HG03571 (cell line): ENCODE results near the gene KIAA1328.

Source experiments
- ATAC-seq: cut with Tn5 transposase; IDR thresholded peaks from one replicate; pipeline ENCODE4 v1.9.1; 2021; ENCODE audit not compliant: unreplicated experiment

Gene KIAA1328

GRCh38 chr18:37188016-37188791, 359.3 kb downstream of the KIAA1328 start:
- no peak for ATAC-seq

DNA sequence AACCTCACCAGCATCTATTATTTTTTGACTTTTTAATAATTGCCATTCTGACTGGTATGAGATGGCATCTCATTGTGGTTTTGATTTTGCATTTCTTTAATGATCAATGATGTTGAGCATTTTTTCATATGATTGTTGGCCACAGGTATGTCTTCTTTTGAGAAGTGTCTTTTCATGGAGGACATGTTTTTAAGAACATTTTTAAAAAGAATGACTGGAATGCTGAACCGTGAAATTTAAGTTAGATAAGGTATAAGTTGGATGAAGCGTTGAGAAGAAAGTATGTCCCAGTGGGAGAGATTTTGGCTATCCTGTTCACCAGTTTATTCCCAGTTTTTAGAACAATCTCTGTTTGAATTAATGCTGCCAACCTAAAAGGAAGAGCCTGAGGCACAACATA, 370.8 kb downstream of the KIAA1328 start:
- no peak for ATAC-seq

GRCh38 chr18:37207343-37207742, 378.4 kb downstream of the KIAA1328 start:
- ATAC-seq: no peak

- ATAC-seq: no peak
Observed at GRCh38 chr18:37210781-37211180, 381.9 kb downstream of the KIAA1328 start.

DNA sequence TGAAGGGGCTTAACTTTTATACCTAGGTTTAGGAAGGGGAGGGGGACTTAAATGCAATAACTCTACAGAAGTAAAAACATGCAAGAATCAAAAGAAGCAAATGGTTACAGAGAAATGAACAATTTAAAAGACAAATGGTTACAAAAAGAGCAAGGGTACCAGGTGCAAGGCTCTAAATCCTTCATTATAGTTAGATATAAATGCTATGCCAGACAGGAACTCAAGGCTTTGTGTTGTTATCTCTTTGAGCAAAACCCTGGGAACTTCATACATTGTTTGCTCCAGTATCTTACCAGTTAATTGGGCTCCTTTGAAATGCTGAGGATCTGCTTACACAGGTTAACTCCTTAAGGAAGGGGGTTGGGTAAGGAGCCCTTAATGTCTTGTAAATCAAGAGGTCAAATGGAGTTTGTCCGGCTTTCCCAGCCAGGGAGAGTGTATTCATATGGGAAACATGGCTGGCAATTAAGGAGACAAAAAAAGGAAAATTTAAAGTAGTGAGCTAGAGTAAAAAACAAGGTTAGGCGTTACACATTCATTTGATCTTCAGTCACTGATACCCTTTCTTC, 389.2 kb downstream of the KIAA1328 start:
- ATAC-seq: no peak

- ATAC-seq: no peak
Observed at GRCh38 chr18:37219257-37219656, 390.3 kb downstream of the KIAA1328 start.

DNA sequence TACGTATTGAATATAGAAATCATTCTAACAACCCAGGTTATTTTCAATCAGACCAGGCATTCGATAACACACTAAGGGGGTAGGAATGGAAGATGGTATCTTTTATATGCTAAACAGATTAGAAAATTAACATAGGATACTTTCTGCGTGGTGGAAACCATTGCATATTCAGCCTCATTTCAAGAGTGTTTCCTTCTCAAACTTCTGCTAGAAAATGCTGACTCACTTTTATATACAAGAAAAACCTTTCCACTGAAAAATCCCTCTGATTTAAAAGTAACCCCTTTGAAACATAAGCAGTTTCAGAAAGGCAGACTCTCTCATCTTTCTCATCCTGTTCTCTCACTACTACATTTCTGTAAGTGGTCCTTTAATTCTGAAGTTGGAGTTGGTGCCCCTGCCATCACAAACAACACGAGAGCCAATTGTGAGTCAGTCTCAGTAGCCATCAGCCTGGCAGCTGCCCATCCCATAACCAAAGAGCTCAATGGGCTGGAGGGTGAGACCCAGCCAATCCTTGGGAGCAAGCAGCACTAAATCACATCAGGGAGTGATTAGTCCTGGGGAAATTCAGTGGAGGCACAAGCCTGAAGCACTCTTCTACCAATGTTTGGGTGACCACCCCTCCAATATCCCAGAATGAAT, 393.5 kb downstream of the KIAA1328 start:
- ATAC-seq: no peak

DNA sequence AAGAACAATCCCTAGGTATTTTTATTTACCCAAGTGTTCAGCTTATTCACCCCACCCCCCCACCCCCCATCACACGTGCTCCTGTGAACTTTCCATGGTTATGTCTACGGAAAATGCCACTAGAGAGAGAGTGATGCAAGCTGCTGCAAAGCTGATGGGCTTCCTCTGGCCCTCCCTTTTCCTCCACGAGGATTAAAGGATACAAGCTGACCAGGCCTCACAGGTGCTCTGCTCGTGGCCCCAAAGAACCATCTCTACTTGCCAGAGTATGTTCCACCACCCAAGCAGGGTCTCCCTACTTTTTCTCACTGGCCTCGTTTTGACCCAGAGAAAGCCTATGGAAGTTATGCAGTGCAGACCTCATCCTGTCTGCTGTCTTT, 394.1 kb downstream of the KIAA1328 start:
- ATAC-seq: no peak

DNA sequence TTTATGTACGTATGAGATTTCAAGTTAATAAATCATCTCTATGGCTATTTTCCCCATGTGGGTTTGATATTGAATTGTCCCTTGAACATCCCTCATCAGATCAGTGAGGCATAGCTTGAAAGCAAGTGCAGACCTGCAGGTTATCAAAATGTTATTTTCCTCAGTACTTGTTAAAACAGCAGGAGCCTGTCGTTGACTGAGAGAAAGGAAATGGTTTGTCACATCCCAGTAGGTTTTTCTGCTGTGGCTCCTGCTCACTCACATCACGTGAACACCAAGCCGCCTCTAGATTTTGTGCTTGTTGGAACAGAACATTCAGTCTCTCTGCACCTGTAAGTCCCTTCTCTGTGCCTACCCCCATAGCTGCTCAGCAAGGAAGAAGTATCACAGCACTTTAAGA, 396.4 kb downstream of the KIAA1328 start:
- no peak for ATAC-seq

GRCh38 chr18:37230768-37231167, 401.8 kb downstream of the KIAA1328 start:
- no peak for ATAC-seq

DNA sequence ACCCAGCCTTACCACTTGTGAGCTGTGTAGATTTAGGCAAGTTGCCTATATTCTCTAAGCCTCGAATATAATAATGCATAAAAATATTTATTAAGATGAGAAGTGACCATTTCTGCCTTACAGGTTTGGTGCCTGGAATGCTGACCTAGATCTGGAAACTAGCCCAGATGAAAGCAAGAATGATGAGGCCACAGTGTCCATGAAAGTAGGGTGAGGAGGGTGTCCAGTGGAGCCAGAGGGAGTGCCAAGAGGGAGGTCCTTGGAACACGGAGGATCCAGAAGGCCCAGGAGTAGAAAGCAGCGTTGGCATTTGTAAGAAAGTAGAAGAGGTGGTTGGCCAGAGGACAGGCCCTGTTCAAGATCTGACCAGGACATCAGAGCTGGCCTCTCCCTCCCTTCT, 402.3 kb downstream of the KIAA1328 start:
- ATAC-seq: no peak

DNA sequence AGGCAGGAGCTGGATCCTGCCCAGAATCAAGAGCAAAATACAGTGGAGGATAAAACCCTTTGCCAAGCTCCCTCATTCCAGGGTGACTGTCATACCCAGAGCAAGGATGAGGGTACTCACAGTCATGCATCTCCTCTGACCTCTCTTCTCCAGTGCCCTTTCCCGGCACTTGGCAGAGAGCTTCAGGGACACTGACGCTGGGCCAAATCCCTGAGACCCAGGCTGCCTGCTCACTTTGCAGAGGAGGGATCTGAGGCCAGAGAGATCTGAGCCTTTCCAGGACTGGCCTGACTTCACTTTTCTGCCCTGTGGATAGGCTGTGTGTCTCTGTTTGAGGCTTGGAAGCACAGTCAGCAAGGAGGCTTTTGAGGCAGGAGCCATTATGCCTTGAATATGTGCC, 406.7 kb downstream of the KIAA1328 start:
- no peak for ATAC-seq

- no peak for ATAC-seq
Observed at GRCh38 chr18:37238282-37239108, 409.6 kb downstream of the KIAA1328 start.

GRCh38 chr18:37242091-37242490, 413.2 kb downstream of the KIAA1328 start:
- ATAC-seq: no peak

DNA sequence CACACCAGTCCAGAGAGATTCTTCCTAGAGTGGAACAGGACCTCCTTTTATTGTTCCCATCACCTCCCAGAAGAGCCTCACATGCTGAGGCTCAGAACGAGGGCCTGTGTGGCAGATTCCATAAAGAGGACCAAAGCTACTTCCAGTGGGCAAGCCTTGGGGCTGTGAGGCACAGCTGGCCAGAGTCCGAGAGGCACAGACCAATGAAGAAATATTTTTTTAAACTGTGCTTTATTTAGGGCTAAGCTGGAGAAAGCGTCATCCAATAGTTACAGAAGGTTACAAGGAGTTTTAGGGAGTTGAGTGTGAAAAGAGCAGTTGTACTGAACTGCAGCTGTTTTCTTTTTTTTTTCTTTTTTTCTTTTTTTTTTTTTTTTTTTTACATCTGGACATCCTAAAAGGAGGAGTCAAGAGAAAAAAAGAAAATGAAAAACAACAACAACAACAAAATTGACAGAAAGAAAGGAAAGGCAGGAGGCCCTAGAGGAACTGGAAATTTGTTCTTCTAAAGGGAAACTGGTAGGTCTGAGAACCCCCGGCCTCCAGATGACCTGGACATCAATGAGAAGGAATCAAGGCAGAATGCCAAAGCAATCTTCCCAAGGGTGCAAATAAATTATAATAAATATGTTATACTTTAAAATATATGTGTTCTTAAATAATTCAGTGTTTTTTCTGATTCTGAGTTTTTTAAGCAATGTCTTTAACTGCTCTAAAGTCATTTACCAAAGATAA, 414.1 kb downstream of the KIAA1328 start:
- ATAC-seq: no peak

GRCh38 chr18:37243741-37244140, 414.8 kb downstream of the KIAA1328 start:
- no peak for ATAC-seq

GRCh38 chr18:37244618-37245017, 415.7 kb downstream of the KIAA1328 start:
- no peak for ATAC-seq

DNA sequence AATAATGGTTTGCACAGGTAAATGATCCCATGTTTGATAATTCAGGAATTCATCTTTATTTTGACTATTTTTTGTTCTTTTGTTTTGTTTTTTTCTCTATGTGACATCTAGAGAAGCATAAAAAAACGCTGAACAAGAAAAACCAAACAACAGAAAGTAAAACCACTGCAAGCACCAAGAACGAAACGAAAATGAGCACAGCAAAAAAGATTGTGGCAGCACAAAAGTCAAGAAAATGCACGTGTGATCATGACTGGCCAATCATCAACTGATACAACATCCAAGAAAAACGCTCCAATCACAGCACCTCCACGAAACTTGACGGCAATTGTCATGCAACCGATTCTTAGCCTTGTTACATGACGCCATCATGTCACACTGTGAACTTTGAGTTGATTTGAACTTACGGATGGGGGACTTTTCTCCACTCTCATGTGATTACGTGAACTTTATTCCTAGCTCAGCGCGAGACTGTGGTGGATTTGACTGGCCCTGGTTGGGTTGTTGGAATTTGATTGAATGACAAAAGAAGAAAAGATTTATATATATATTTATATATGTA, 417.9 kb downstream of the KIAA1328 start:
- no peak for ATAC-seq

- ATAC-seq: no peak
Observed at GRCh38 chr18:37247497-37248161, 418.7 kb downstream of the KIAA1328 start.

DNA sequence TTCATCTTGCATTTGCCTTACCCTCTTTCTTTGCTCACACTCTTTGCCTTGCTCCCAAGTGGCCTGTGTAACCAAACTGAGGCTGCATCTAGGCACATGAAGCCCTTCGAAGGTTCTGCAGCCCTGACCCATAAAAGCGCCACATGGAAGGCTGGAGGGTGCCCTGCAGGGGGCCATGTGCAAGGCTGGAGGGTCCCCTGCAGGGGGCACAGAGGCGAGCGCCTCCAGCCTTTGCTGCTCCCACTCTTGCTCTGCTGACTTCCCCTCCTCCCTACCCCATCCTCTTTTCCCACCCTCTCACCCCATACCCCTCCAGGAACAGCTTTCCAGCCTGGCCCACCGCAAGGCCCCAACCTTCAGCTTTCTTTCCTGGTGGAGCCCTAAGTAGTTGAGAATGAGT, 419.4 kb downstream of the KIAA1328 start:
- ATAC-seq: no peak
